Keratinocyte (primary cell): Measurements from ENCODE around the gene POLR1H. TPM values are rescaled to one million over a fixed set of nuclear protein-coding genes. Genes with fewer than 3 reads are reported as not detected.
"Not testable (repeated sequence)": the region's sequence is repeated elsewhere in the genome, so short reads cannot be mapped to it uniquely, and the experiment has no call there.

ENCODE experiments used
- DNase-seq: peaks from one replicate; pipeline ENCODE4 v3.0.0-alpha.2; 2011; ENCODE audit warnings: low read depth, missing footprints, low spot score
- FAIRE-seq: peaks from 2 replicates; lab custom pipeline; 2011; peaks lifted over from hg19 to GRCh38; lab: Jason Lieb, UNC
- H2AFZ ChIP-seq: 2 replicates; pipeline ENCODE4 v1.6.0; 2012; ENCODE audit warnings: low read length, control low read depth, inconsistent platforms; ENCODE audit not compliant: control insufficient read depth
- H3K27ac ChIP-seq: 2 replicates; pipeline ENCODE4 v1.5.1; 2011; ENCODE audit warnings: low read length; ENCODE audit not compliant: control insufficient read depth, insufficient read depth
- H3K27me3 ChIP-seq: 3 replicates; pipeline ENCODE4 v1.6.0; 2011; ENCODE audit warnings: low read length; ENCODE audit not compliant: control insufficient read depth, insufficient read depth; ENCODE audit errors: extremely low read depth
- H3K36me3 ChIP-seq, 2 experiments: 2 replicates in 1 of 2; 3 replicates in 1 of 2; pipeline ENCODE4 v1.5.1; 2011; ENCODE audit warnings: low read length in 2 of 2, mild to moderate bottlenecking in 1 of 2; ENCODE audit not compliant: control insufficient read depth in 2 of 2, insufficient read depth in 2 of 2; ENCODE audit errors: extremely low read depth in 1 of 2
- H3K4me1 ChIP-seq: 3 replicates; pipeline ENCODE4 v1.5.1; 2011; ENCODE audit warnings: low read length; ENCODE audit not compliant: control insufficient read depth, insufficient read depth; ENCODE audit errors: extremely low read depth
- H3K4me2 ChIP-seq: 3 replicates; pipeline ENCODE4 v1.6.0; 2011; ENCODE audit warnings: low read depth, low read length; ENCODE audit not compliant: control insufficient read depth, insufficient read depth; ENCODE audit errors: extremely low read depth
- H3K4me3 ChIP-seq, 3 experiments: fragments of 200-600 bp in 1 of 3; sonication (generic) in 1 of 3; 2 replicates in 2 of 3; 3 replicates in 1 of 3; pipeline ENCODE4 v1.5.1; 2011 to 2016; ENCODE audit warnings: low read length in 3 of 3, mild to moderate bottlenecking in 3 of 3, control low read depth in 2 of 3, inconsistent platforms in 1 of 3, low read depth in 1 of 3, mixed read lengths in 1 of 3, mixed run types in 1 of 3, moderate library complexity in 1 of 3; ENCODE audit not compliant: control insufficient read depth in 2 of 3, insufficient read depth in 2 of 3; ENCODE audit errors: extremely low read depth in 1 of 3
- H3K79me2 ChIP-seq: 2 replicates; pipeline ENCODE4 v1.6.0; 2012; ENCODE audit warnings: low read length; ENCODE audit not compliant: control insufficient read depth, insufficient read depth
- H3K9ac ChIP-seq: 3 replicates; pipeline ENCODE4 v1.6.0; 2011; ENCODE audit warnings: low read length; ENCODE audit not compliant: control insufficient read depth, insufficient read depth; ENCODE audit errors: extremely low read depth
- H3K9me1 ChIP-seq: 3 replicates; pipeline ENCODE4 v1.6.0; 2011; ENCODE audit warnings: low read length; ENCODE audit not compliant: control insufficient read depth, insufficient read depth; ENCODE audit errors: extremely low read depth
- H3K9me3 ChIP-seq: 2 replicates; pipeline ENCODE4 v1.5.1; 2012; ENCODE audit warnings: low read depth, low read length; ENCODE audit not compliant: control insufficient read depth
- H4K20me1 ChIP-seq: 3 replicates; pipeline ENCODE4 v1.6.0; 2011; ENCODE audit warnings: low read length; ENCODE audit not compliant: control insufficient read depth, insufficient read depth; ENCODE audit errors: extremely low read depth
- EZH2 ChIP-seq: IDR thresholded peaks from one replicate; pipeline ENCODE4 v1.6.1; 2012; ENCODE audit warnings: inconsistent platforms, mild to moderate bottlenecking, low read length, moderate library complexity
- dilution Hi-C: fragments of 300-500 bp; cut with MboI; formaldehyde crosslinking; loops from one replicate; pipeline ENCODE4 v1.7.0; 2020; ENCODE audit warnings: low sequenced_read_pairs; ENCODE audit not compliant: extremely low pct_ligation_motif_present
- polyA plus RNA-seq, 5 experiments: library from polyadenylated mRNA; depleted of rRNA in 3 of 5; stranded (reverse) in 3 of 5; stranded (forward) in 1 of 5; unstranded in 1 of 5; fragments of >200 nt; gene quantifications; 1 replicate in 1 of 5; 2 replicates in 3 of 5; 3 replicates in 1 of 5; pipeline versions ENCODE4 v1.2.1 to v1.2.3, GENCODE V29; 2011 to 2012; ENCODE audit warnings: missing spikeins in 2 of 5, low read depth in 1 of 5, low replicate concordance in 1 of 5
- TF ChIP-seq, protein P1 (sequence below), 3 experiments: IDR thresholded peaks in 1 of 3; conservative IDR thresholded peaks in 1 of 3; optimal IDR thresholded peaks in 1 of 3; 2 replicates in 2 of 3; 3 replicates in 1 of 3; pipeline versions ENCODE3 to v1.5.1; 2011; ENCODE audit warnings: low read length in 3 of 3, mild to moderate bottlenecking in 3 of 3, moderate library complexity in 2 of 3, control low read depth in 1 of 3, inconsistent platforms in 1 of 3; ENCODE audit not compliant: insufficient read depth in 2 of 3; ENCODE audit errors: extremely low read depth in 1 of 3

Gene POLR1H
- polyA plus RNA-seq, 1 donor (not counting 4 experiments of a cell fraction or from before 2014, with no cell fraction given), result 28.8 TPM

DNA sequence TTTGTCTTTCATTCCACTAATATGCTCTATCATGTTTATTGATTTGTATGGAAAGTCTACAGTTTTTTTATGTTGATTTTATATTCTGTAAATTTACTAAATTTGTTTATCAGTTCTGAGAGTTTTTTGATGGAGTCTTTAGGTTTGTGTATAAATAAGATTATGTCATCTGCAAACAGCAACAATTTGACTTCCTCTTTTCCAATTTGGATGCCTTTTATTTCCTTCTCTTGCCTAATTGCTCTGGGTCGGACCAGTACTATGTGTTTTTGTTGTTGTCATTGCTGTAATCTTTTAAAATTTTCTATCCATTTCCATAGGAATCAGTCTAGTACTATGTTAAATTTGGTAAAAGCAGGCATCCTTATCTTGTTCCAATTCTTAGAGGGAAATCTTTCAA lies 31.5 kb upstream of the POLR1H start:
- no peak overlapping the region for H3K4me3 ChIP-seq
- FAIRE-seq (no peak), DNase-seq (no peak)
- no peak for TF ChIP-seq EZH2
- TF ChIP-seq, protein P1, sequence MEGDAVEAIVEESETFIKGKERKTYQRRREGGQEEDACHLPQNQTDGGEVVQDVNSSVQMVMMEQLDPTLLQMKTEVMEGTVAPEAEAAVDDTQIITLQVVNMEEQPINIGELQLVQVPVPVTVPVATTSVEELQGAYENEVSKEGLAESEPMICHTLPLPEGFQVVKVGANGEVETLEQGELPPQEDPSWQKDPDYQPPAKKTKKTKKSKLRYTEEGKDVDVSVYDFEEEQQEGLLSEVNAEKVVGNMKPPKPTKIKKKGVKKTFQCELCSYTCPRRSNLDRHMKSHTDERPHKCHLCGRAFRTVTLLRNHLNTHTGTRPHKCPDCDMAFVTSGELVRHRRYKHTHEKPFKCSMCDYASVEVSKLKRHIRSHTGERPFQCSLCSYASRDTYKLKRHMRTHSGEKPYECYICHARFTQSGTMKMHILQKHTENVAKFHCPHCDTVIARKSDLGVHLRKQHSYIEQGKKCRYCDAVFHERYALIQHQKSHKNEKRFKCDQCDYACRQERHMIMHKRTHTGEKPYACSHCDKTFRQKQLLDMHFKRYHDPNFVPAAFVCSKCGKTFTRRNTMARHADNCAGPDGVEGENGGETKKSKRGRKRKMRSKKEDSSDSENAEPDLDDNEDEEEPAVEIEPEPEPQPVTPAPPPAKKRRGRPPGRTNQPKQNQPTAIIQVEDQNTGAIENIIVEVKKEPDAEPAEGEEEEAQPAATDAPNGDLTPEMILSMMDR (optimal IDR thresholded peaks at IDR 0.05 in 1 of 3, IDR thresholded peaks at IDR 0.05 in 1 of 3, conservative IDR thresholded peaks at IDR 0.05 in 1 of 3; ENCODE audit: extremely low read depth in 1 of 3, insufficient read depth in 2 of 3, low read length in 3 of 3), result no peak
- H3K4me2 ChIP-seq, result no peak overlapping the region
- H4K20me1 ChIP-seq, result no peaks in the 10 kb centered on the region
- no peak overlapping the region for H3K9ac ChIP-seq
- H3K9me1 ChIP-seq, result no peaks in the 10 kb centered on the region
- dilution Hi-C loops, result no loop called here
- H3K27ac ChIP-seq, result no peak overlapping the region
- no peaks in the 10 kb centered on the region for H3K27me3 ChIP-seq
- no peaks in the 10 kb centered on the region for H3K9me3 ChIP-seq
- H3K36me3 ChIP-seq, result peaks cover 0 to under 1% of the 10 kb centered on the region in 2 experiments
- no peaks in the 10 kb centered on the region for H3K4me1 ChIP-seq
- H3K79me2 ChIP-seq, result no peaks in the 10 kb centered on the region
- H2AFZ ChIP-seq, result no peak overlapping the region

DNA sequence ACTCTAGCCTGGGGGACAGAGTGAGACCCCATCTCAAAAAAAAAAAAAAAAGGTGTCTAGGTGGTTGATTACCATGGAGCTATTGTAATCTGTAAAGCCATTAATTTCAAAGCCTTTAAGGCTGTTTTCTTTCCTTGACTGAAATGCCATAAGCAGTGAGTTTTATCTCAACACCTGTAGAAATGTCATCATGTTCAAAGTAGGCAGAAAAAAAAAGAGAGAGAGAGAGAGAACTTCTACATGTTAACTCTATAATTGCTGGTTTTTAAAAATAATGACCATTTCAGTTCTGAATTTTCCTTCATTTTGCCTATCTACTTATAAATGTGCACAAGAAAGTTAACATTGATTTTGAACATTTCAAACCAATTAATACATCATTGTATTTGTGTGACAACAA lies 29.7 kb upstream of the POLR1H start:
- Histone ChIP-seq H3K27me3 (no peaks in the 10 kb centered on the region), H3K4me1 (no peaks in the 10 kb centered on the region), H3K27ac (no peak overlapping the region), H3K9me1 (no peaks in the 10 kb centered on the region), H3K79me2 (no peaks in the 10 kb centered on the region), H2AFZ (no peak overlapping the region), H3K4me3 (no peak overlapping the region), H3K4me2 (no peak overlapping the region), H4K20me1 (no peaks in the 10 kb centered on the region), H3K9ac (no peak overlapping the region), H3K9me3 (no peaks in the 10 kb centered on the region), H3K36me3 (peaks cover 0 to 4% of the 10 kb centered on the region in 2 experiments)
- no peak for FAIRE-seq
- dilution Hi-C loops, result no loop called here
- no peak for DNase-seq
- TF ChIP-seq, protein P1 (optimal IDR thresholded peaks at IDR 0.05 in 1 of 3, IDR thresholded peaks at IDR 0.05 in 1 of 3, conservative IDR thresholded peaks at IDR 0.05 in 1 of 3; ENCODE audit: extremely low read depth in 1 of 3, insufficient read depth in 2 of 3, low read length in 3 of 3), result no peak
- TF ChIP-seq EZH2, result no peak

DNA sequence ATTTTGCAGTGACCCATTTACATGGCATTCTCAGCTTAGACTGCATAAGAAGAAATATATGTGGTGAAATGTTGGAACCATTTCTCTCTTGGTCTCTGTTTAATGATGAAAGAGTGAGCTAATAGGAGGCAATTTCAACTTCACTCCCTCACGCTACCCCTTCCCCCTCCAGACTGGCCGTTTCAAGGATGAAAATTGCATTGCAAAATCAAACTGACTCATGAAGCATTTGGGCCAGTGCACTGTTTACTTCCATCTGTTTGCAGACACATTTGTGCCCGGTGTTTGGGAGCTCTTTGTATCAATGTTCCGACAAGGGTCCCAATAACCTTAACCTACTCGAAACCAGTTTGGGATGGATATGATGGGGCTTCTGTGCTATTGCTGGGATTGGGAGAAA lies 27.6 kb upstream of the POLR1H start:
- H3K9me1 ChIP-seq, H3K27ac ChIP-seq, dilution Hi-C loops, H3K4me3 ChIP-seq, FAIRE-seq, H3K79me2 ChIP-seq, H3K4me1 ChIP-seq, H3K4me2 ChIP-seq, H3K36me3 ChIP-seq, H2AFZ ChIP-seq, H3K9me3 ChIP-seq, DNase-seq, H3K27me3 ChIP-seq, H4K20me1 ChIP-seq, H3K9ac ChIP-seq: not testable (repeated sequence)
